ENCODE results near the gene C1R. TPM values are rescaled to one million over a fixed set of nuclear protein-coding genes. Genes with fewer than 3 reads are reported as not detected.
A peak's percentile ranks its signal among the peaks of the same experiment; 100 is the strongest.

Gene C1R
- total RNA-seq = 1.5 and 2.5 TPM in 2 replicates

DNA sequence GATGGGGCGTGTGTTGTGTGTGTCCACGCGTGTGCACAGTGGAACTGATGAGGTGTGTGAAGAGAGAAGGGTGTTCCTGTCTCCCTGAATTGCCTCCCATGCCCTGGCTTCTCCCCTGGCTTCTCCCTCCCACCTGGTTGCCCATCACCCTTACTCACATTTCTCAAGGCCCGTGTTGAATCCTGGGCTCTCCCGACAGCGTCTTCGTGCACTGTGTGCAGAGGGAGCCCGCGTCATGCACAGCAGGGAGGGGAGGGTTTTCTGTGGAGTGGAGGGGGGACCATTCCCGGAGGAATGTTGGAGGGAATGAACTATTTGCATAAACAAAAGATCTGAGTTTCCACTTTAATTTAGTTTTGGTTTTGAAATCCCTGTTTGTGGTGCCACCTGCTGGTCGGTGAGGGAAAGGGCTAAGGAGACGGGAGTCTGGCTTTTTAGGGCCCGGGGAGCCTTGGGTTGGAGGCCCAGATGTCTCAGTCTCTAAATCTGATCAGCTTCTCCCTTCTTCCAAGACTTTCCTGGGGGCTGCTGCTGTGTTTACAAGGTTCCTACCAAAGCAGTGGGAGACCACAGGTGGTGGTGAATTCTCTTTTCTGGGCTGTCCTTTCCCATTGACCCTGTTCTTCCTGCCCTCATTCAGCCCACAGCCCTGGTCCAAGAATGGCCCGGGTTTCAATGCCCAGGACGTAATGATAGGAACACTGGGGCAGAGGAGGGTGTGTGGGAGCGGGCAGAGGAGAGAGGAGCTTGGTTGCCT lies at the start of gene C1R:
Gene C1R (minus strand): TSS at position 217 of the 757 bp plus-strand sequence. CDS start 57 bp downstream, at position 160.
- peak within 1 kb of the TSS; percentile 63 for H3K27ac Mint-ChIP-seq

DNA sequence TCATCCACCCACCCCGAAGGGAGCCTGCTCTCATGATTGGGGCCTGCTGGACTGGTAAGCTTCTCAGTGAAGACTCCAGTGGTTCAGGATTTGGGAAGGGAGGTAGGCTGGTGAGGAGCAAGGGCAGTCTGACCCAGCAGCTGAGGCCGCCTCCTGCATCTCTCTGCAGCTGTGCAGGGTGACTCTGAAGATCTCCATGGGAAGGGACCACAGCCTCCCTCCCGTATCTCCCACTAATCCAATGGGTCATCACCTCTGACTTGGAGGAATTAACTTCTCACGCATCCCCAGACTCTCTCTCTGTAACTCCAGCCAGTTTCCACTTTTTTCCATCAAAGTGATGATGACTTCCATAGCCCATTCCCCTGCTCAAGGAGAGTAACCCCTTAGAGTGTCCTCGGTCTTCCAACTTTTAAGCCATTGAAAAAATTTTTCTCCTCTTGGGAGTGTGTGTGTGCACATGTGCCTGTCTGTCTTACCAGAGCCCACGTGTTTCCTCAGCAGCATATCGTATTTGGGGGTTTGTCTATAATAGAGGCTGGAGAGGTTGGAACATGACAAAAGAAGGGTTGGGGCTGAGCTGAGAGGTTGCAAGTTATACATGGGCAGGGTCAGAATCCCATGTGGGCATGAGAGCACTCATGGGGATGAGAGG lies 49.2 kb upstream of the C1R start:
- DNase-seq (ENCODE audit: low spot score) = no peak
- H3K9me3 Mint-ChIP-seq = no peaks in the 10 kb centered on the region
- H3K27me3 Mint-ChIP-seq (ENCODE audit: low read depth) = no peaks in the 10 kb centered on the region
- H3K4me3 Mint-ChIP-seq (ENCODE audit: low read depth) = no peak overlapping the region
- H3K4me1 Mint-ChIP-seq (ENCODE audit: low read depth) = peaks cover 5% of the 10 kb centered on the region
- intact Hi-C loops (cut with micrococcal nuclease) = loop anchor here (1.0 to 2.0 kb wide), 2 partner anchors 47 to 497 kb away; no protein-coding TSS in a partner anchor
- peaks cover 74% of the 10 kb centered on the region for H3K36me3 Mint-ChIP-seq (ENCODE audit: low read depth)
- H3K27ac Mint-ChIP-seq = no peak overlapping the region

More for the DNA sequence above, at the start of gene C1R:
- H3K27me3 Mint-ChIP-seq (ENCODE audit: low read depth) = no peaks in the 10 kb centered on the region
- H3K9me3 Mint-ChIP-seq = no peaks in the 10 kb centered on the region
- peak; percentile 45 for DNase-seq (ENCODE audit: low spot score)
- H3K36me3 Mint-ChIP-seq (ENCODE audit: low read depth) = no peaks in the 10 kb centered on the region
- peak within 1 kb of the TSS; percentile 75 for H3K4me3 Mint-ChIP-seq (ENCODE audit: low read depth)
- peaks cover 6% of the 10 kb centered on the region for H3K4me1 Mint-ChIP-seq (ENCODE audit: low read depth)
- intact Hi-C loops (cut with micrococcal nuclease) = loop anchor here (1.0 to 2.0 kb wide), 2 partner anchors 74 to 168 kb away; partner anchors contain the start of gene LPCAT3

DNA sequence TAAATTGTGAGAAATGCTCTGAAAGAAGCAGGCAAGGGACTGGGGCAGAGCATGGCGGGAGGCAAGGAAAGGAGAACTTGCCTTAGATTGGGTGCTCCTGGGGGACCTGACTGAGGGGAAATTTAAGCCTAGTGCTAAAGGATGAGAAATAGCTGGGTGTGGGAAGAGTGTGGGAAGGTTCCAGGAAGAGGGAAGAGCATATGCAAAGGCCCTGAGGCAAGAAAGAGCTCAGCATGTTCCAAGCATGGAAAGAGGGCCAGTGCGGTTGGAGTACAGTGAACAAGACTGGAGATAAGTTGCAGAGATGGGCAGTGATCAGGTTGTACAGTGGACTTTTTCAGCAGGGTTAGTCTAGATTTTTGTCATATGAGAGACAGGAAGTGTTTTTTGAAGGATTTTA lies 47.0 kb upstream of the C1R start:
- Mint-ChIP-seq H3K4me3 (ENCODE audit: low read depth) (no peak overlapping the region), H3K9me3 (no peaks in the 10 kb centered on the region), H3K27me3 (ENCODE audit: low read depth) (no peaks in the 10 kb centered on the region), H3K36me3 (ENCODE audit: low read depth) (peaks cover 79% of the 10 kb centered on the region), H3K27ac (peak overlapping the region; percentile 3), H3K4me1 (ENCODE audit: low read depth) (peaks cover 5% of the 10 kb centered on the region)
- no peak for DNase-seq (ENCODE audit: low spot score)
- intact Hi-C loops (cut with micrococcal nuclease) = no loop called here

DNA sequence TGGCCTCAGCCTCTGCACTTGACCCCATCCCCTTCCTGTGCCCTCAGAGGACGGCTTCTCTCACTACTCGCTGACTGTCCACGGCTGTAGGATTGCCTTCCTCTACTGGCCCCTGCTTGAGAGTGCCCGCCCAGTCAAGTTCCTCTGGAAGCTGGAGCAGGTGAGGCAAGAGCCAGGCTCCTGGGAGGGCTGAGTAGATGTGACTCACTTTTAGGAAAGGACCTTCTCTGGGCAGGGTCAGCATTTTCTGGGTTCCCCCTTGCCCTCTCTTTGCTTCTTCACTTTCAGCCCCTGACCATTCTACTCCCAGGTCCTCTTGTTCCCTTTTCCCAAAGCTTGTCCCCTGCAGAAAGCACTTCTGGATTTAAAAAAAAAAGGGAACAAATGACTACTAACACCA lies 45.7 kb upstream of the C1R start:
- no peak overlapping the region for H3K27ac Mint-ChIP-seq
- DNase-seq (ENCODE audit: low spot score) = no peak
- H3K4me1 Mint-ChIP-seq (ENCODE audit: low read depth) = peaks cover 6% of the 10 kb centered on the region

DNA sequence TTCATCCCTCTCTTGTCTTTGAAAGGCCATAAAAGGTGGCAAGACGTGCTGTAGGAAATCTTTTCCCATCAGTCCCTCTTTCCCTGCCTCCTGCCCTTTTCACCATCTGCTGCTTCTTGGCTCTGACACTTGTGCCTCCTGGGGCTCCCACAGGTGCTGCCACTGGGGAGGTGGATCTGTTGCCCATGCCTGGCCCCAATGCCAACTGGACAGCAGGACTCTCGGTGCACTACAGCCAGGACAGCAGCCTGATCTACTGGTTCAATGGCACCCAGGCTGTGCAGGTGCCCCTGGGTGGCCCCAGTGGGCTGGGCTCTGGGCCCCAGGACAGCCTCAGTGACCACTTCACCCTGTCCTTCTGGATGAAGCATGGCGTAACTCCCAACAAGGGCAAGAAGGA lies 44.4 kb upstream of the C1R start:
- H3K9me3 Mint-ChIP-seq = no peaks in the 10 kb centered on the region
- peaks cover 78% of the 10 kb centered on the region for H3K36me3 Mint-ChIP-seq (ENCODE audit: low read depth)
- H3K4me1 Mint-ChIP-seq (ENCODE audit: low read depth) = peaks cover 18% of the 10 kb centered on the region
- no peak overlapping the region for H3K4me3 Mint-ChIP-seq (ENCODE audit: low read depth)
- no peaks in the 10 kb centered on the region for H3K27me3 Mint-ChIP-seq (ENCODE audit: low read depth)
- DNase-seq (ENCODE audit: low spot score) = no peak
- H3K27ac Mint-ChIP-seq = no peak overlapping the region
- intact Hi-C loops (cut with micrococcal nuclease) = no loop called here

More for the DNA sequence above, 45.7 kb upstream of the C1R start:
- H3K36me3 Mint-ChIP-seq (ENCODE audit: low read depth) = peaks cover 81% of the 10 kb centered on the region
- no peaks in the 10 kb centered on the region for H3K27me3 Mint-ChIP-seq (ENCODE audit: low read depth)
- intact Hi-C loops (cut with micrococcal nuclease) = no loop called here
- H3K9me3 Mint-ChIP-seq = no peaks in the 10 kb centered on the region
- no peak overlapping the region for H3K4me3 Mint-ChIP-seq (ENCODE audit: low read depth)

DNA sequence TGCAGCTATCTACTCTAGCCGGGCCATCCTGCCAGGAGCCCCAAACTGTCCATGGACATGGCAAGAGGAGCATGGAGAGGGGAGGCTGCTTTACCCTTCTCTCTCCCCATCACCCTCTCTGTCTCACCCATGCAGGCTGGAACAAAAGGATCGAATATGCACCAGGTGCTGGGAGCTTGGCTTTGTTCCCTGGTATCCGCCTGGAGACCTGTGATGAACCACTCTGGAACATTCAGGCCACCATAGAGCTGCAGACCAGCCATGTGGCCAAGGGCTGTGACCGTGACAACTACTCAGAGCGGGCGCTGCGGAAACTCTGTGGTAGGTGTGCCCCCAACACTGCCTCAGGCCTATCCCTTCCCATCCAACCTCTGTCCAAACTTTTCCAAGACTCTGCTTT lies 43.8 kb upstream of the C1R start:
- Mint-ChIP-seq H3K9me3 (no peaks in the 10 kb centered on the region), H3K27ac (no peak overlapping the region), H3K27me3 (ENCODE audit: low read depth) (no peaks in the 10 kb centered on the region), H3K4me1 (ENCODE audit: low read depth) (peaks cover 24% of the 10 kb centered on the region), H3K36me3 (ENCODE audit: low read depth) (peaks cover 72% of the 10 kb centered on the region), H3K4me3 (ENCODE audit: low read depth) (no peak overlapping the region)
- no peak for DNase-seq (ENCODE audit: low spot score)
- intact Hi-C loops (cut with micrococcal nuclease) = no loop called here

DNA sequence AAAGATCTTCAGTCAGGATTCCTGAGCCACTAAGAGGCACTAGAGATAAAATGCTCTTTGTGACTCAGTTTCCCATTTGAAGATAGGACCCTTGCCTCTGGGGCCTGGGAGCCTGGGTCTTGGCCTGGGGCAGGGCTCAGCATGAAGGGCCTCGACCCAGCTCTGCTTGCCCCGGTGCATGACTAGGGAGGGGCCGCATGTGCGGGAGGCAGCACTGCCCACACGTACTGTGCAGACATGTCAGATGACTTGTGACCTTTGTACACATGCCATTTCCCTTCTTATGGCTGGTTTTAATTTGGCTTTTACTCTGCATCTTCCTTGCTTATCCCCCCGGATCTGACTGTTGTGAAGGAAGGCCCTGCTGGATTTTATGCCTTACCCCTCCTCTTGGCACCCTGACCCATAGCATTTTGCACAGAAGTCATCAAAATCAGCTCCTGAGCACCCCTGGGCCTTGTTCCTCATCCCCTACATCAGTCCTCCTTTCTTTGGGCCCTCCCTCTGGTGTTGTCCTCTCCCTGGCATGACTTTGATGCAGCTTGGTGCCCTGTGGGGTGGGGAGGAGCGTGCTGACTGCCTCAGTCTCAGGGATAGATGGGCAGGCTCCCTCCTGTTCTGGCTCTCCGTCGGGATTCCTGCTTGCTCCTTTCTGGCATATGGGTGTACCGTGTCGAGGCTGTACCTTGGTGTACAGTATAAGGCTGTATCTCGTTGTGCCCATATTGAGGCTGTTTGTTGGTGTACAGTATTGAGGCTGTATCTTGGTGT lies 42.3 kb upstream of the C1R start:
- Mint-ChIP-seq H3K36me3 (ENCODE audit: low read depth) (peaks cover 64% of the 10 kb centered on the region), H3K27ac (no peak overlapping the region), H3K4me1 (ENCODE audit: low read depth) (peaks cover 31% of the 10 kb centered on the region), H3K27me3 (ENCODE audit: low read depth) (no peaks in the 10 kb centered on the region), H3K9me3 (no peaks in the 10 kb centered on the region), H3K4me3 (ENCODE audit: low read depth) (no peak overlapping the region)
- DNase-seq (ENCODE audit: low spot score) = no peak
- intact Hi-C loops (cut with micrococcal nuclease) = no loop called here

DNA sequence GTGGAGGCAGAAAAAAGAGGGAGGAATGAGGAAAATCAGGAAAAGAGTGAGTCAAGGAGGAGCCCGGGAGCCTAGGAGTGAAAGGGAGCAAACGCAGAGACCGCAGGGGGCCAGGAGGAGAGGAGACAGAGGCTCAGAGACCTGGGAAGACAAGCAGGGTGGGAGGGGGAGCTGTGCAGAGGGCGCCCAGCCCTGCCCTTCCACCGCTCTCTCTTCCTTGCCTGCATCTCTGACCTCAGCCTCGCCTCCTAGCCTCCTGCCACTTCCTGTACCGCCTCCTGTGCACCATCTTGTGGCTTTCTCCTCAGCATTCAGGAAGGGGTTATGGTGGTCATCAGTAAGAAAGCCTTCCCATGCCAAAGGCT lies 39.2 kb upstream of the C1R start:
- intact Hi-C loops (cut with micrococcal nuclease) = loop anchor here (2.0 kb wide), 1 partner anchor 57 kb away; the partner anchor contains the start of gene PEX5
- H3K27ac Mint-ChIP-seq = peak overlapping the region; percentile 93
- no peaks in the 10 kb centered on the region for H3K27me3 Mint-ChIP-seq (ENCODE audit: low read depth)
- H3K4me1 Mint-ChIP-seq (ENCODE audit: low read depth) = peaks cover 28% of the 10 kb centered on the region
- peak; percentile 43 for DNase-seq (ENCODE audit: low spot score)
- peak overlapping the region; percentile 98 for H3K4me3 Mint-ChIP-seq (ENCODE audit: low read depth)
- H3K9me3 Mint-ChIP-seq = no peaks in the 10 kb centered on the region
- peaks cover 46% of the 10 kb centered on the region for H3K36me3 Mint-ChIP-seq (ENCODE audit: low read depth)

DNA sequence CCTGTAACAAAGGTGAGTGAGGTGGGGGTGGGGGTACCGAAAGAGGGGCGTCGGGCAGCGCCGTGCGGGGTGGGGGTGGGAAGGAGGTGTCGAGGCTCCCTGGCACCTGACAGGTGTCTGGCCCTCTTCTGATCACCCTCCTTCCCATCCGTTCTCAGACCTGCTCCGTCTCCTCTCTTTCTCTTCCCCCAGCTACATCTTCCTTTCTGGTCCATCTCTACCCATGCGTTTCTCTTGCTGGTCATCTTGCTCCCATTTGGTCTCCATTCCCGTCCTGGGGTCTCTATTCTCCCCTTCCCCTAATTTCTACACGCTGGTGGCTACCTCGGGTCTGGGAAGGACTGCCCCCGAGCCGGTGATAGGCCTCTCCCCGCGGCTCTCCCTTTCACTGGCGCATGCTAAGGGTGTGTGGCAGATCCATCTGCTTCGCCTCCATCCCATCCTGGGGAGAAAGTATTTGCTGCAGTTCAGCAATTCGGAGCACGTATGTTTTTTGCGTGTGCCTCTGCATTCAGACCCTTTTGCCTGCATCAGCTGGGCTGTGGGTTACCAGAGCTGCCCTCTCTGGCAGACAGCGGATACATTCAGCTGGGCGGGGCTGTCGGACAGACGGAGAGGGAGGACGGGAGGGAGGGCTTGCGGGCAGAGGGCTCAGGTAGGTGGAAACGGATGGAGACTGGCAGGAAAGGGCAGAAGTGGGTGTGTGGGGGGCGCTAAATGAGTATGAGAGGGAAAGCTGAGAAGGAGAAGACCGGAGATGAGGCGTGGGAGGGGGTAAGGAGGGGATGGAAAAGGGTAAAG lies 38.7 kb upstream of the C1R start:
- peak overlapping the region; percentile 93 for H3K27ac Mint-ChIP-seq
- H3K36me3 Mint-ChIP-seq (ENCODE audit: low read depth) = peaks cover 40% of the 10 kb centered on the region
- peaks cover 28% of the 10 kb centered on the region for H3K4me1 Mint-ChIP-seq (ENCODE audit: low read depth)
- H3K9me3 Mint-ChIP-seq = no peaks in the 10 kb centered on the region
- intact Hi-C loops (cut with micrococcal nuclease) = loop anchor here (2.0 kb wide), 1 partner anchor 58 kb away; the partner anchor contains the start of gene PEX5
- peak overlapping the region; percentile 98 for H3K4me3 Mint-ChIP-seq (ENCODE audit: low read depth)
- no peaks in the 10 kb centered on the region for H3K27me3 Mint-ChIP-seq (ENCODE audit: low read depth)
- DNase-seq (ENCODE audit: low spot score) = peak; percentile 53

DNA sequence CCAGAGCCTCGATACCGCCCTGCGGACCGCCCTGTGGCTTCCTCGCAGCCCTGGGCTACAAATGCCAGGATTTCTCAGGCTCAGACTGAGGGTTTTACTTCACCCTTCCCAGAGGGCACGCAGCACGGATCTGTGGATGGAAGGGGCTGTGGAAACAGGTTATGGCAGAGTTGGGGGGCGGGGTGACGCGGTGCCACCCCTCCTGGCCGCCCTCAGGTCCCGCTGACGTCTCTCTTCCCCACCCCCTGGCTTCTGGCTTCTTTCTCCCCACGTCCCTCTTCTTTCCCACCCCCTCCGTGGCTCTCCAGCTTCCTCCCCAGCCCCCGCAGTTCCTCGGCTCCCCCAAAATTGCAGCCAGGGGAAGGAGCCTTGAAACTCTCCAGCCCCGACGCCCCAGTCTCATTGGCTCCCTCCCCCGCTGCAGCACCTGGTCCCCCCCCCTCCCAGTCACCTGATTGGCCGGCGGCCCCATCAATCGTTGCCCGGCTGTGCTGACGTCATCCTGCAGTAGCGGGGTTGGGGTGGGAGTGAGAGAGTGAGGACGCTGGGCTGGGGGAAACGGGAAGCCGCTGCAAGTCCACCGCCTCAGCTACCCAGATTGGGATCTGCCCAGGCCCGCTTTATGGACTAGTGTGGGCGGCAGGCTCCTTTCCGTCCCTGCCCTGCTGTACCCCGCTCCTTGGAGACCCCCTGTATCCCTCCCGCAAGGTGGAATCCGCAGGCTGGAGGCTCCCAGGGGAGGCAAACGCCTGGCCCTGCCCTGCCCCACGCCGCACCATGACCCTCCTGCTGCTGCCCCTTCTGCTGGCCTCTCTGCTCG lies 37.8 kb upstream of the C1R start, which contains the start of gene CLSTN3:
Gene CLSTN3 (plus strand): TSS at position 500 of the 820 bp plus-strand sequence. CDS start 278 bp downstream, at position 778.
- intact Hi-C loops (cut with micrococcal nuclease) = loop anchor here (2.0 kb wide), 1 partner anchor 59 kb away; the partner anchor contains the start of gene PEX5
- peak within 1 kb of the TSS; percentile 98 for H3K4me3 Mint-ChIP-seq (ENCODE audit: low read depth)
- H3K4me1 Mint-ChIP-seq (ENCODE audit: low read depth) = peaks cover 28% of the 10 kb centered on the region
- H3K27ac Mint-ChIP-seq = peak within 1 kb of the TSS; percentile 93
- peaks cover 32% of the 10 kb centered on the region for H3K36me3 Mint-ChIP-seq (ENCODE audit: low read depth)
- no peaks in the 10 kb centered on the region for H3K27me3 Mint-ChIP-seq (ENCODE audit: low read depth)
- DNase-seq (ENCODE audit: low spot score) = peak; percentile 80
- no peaks in the 10 kb centered on the region for H3K9me3 Mint-ChIP-seq

DNA sequence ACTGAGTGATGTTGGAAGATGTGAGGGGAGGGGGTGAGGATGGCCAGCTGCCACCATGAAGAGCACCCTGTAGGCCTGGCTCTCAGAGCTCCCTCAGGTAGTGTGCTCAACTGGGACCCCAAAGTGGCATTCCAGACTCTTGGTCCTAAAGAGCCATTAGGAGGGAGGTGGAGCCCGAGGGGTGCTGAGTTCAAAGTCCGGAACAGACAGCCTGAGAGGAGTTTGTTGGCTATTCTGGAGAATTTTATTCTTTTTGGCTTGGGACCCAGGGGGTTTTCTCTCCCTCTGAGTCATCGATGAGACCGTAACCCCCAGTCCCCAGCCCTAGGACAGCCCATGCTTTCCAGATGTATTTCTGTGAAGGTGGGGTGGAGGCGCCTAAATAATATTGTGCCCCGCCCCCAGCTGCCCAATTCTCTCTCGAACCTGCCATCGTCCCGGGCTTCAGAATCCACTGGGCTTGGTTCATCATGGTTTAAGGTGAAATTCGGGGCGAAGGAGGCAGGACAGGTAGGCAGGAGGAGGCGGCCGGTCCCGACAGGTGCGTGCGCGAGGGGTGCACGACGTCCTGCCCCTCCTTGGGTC lies 37.1 kb upstream of the C1R start:
- peak overlapping the region; percentile 98 for H3K4me3 Mint-ChIP-seq (ENCODE audit: low read depth)
- peak; percentile 14 for DNase-seq (ENCODE audit: low spot score)
- H3K9me3 Mint-ChIP-seq = no peaks in the 10 kb centered on the region
- peaks cover 30% of the 10 kb centered on the region for H3K4me1 Mint-ChIP-seq (ENCODE audit: low read depth)
- peaks cover 25% of the 10 kb centered on the region for H3K36me3 Mint-ChIP-seq (ENCODE audit: low read depth)
- no peak overlapping the region for H3K27ac Mint-ChIP-seq
- intact Hi-C loops (cut with micrococcal nuclease) = no loop called here
- no peaks in the 10 kb centered on the region for H3K27me3 Mint-ChIP-seq (ENCODE audit: low read depth)
